HG02798 (cell line): Measurements from ENCODE around the gene AADAT.
A peak's percentile ranks its signal among the peaks of the same experiment; 100 is the strongest.

Experiments used
- ATAC-seq: cut with Tn5 transposase; IDR thresholded peaks from one replicate; pipeline ENCODE4 v1.9.1; 2021; ENCODE audit warnings: mild to moderate bottlenecking; ENCODE audit not compliant: unreplicated experiment, poor library complexity

Gene AADAT

GRCh38 chr4:170035845-170036244 lies 53.9 kb downstream of the AADAT start:
- ATAC-seq = no peak

GRCh38 chr4:170035231-170035630 lies 54.5 kb downstream of the AADAT start:
- no peak for ATAC-seq

GRCh38 chr4:170033999-170034398 lies 55.8 kb downstream of the AADAT start:
- no peak for ATAC-seq

DNA sequence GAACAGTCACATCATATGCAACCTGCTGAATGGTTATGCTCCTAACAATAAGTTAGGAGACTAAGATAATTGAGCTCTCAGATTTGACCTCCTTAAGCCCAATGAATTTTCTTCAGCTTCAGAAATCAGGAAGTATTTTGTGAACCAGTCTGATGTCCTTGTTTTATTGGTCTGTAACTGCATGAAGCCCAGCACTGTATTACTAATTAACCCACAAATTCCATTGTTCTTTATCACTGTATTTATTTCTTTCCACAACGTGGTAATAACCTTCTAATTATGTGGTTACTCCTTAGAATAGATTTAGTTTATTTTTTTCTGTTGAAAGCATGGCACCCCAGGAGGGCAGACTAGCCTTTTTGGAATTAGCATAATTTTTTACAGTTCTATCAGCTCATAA lies 59.6 kb downstream of the AADAT start:
- no peak for ATAC-seq

DNA sequence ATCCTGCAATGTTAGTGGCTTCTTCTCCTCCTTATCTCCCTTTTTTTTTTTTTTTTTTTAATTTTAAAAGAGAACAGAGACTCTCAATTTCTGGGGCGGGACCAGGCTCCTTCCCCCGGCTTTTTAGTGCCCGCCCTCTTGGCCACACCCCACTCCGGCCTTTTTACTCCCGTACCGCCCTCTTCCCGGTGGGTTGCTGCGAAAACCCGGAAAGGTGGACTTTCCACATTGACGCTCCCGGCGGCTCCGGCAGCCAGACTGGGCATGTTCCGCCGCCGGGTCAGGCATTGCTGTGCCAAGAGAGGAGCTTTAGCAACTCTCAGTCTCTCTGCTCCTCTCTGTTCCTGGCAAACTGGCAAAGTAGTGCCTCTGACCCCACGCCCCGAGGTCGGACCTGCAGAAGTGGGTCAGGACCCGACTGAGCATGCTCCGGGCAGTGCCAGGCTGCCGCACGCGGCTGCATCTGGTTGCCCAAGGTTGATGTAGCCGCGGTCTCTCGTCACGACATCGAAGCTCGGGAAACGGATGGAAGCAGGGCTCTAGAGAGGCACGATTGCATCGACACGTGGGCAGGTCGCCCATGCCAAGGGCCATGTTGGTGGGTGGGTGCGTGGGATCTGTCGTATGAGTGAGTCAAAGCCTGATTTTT lies 62.5 kb downstream of the AADAT start:
- ATAC-seq = peak; percentile 69

GRCh38 chr4:170026253-170027021 lies 63.3 kb downstream of the AADAT start, which contains the start of gene MFAP3L:
Gene MFAP3L (minus strand): TSS chr4:170026395. CDS start chr4:170005877, 20,518 bp downstream.
- ATAC-seq = peak; percentile 86

DNA sequence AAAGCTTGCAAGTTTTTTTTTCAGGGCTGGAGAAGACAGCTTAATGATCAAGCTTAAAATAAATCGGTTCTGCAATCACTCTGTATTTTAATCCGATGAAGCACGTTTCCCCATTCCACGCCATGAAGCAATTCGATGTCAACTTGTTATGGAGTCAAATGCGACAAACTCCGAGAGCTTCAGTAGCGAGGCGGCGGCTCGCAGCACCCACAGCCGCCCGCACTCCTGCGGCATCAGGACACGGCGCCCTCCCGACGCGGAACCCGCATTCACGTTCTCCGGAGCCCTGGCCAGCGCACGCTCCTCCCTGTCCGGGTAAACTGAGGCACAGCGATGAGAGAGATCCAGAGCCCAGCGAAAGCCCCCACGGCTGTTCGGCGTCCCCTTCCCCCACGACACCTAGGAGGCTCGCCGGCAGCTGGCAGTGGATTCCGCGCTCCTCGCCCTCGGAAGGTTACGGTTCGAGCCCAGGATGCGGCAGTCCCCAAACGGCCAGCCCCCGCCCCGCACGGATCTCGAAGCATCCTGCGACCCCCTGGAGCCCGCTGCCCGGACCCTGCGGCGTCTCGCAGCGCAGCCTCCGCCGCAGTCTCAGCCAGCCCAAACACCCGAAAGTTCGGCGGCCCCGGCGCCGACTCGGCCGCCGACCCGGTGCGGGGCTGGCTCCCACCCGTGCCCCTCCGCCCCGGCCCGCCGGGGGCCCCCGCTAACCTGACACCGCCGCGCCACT lies 64.1 kb downstream of the AADAT start:
- no peak for ATAC-seq

DNA sequence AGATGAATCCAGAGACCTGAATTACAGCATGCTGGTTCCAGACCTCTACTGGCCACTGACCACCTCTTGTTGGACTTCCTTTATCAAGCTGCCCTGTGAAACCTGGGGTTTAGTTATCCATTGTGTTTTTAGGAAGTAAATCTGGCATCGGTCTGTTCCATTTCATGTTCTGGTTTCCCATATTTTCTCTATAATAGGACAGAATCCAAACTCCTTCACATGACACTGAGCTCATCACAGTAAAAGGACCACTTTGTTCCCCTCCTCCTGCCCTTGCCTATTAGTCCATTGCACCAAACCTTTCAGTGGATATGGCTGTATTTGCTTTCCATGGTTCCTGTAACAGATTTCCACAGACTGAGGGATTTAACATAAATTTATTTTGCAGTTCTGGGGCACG lies 67.5 kb downstream of the AADAT start:
- no peak for ATAC-seq

DNA sequence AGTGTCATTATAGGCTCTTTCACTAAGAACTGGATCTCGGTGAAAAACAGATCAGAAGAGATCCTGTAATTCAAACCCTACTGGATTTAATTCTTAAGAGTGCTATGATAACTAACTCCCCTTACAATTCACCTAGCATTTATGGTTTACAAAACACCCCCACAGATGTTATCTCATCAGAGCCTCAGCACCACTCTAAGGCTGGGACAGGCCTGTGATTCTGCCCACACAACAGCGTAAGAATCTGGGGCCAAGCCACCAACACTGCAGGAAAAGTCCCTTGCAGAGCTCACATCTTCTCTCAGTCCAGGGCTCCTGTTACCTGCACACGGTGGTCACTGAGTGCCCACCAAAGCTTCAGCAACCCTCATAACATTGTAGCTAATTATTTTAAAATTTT lies 72.5 kb downstream of the AADAT start:
- ATAC-seq = no peak

DNA sequence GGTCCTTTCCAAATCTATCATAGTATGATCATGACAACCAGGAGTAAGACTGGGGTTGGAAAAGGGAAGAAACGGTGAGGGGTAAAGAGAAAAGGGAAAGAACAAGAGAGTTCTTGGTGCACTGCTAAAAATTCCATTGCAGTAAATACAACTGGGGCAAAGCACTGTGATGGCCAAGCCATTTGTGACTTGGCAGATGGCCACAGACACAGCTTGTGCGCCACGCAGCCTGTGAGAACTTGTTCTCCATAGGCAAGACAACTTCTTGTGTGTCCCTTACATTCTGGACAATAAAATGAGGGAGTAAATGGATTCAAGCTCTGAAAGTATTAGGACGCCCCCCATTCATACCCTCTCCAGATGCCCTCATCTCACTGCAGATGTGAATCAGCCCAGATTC lies 74.5 kb downstream of the AADAT start:
- ATAC-seq = no peak

GRCh38 chr4:170014359-170015011 lies 75.3 kb downstream of the AADAT start:
- ATAC-seq = no peak

GRCh38 chr4:170012629-170012958 lies 77.2 kb downstream of the AADAT start:
- no peak for ATAC-seq

- ATAC-seq = no peak
These were observed 77.7 kb downstream of the AADAT start for GRCh38 chr4:170011921-170012628.
